Stimulated activated CD8-positive, alpha-beta memory T cell treated with anti-CD3 and anti-CD28 coated beads, Interleukin-4, amount 100 ng/mL, for 24 hours (primary cell): ENCODE results near the gene ZXDC.

ENCODE experiments used
- DNase-seq: peaks from one replicate; pipeline ENCODE4 v3.0.0-alpha.2; 2020; ENCODE audit warnings: low read depth

ZXDC gene

DNA sequence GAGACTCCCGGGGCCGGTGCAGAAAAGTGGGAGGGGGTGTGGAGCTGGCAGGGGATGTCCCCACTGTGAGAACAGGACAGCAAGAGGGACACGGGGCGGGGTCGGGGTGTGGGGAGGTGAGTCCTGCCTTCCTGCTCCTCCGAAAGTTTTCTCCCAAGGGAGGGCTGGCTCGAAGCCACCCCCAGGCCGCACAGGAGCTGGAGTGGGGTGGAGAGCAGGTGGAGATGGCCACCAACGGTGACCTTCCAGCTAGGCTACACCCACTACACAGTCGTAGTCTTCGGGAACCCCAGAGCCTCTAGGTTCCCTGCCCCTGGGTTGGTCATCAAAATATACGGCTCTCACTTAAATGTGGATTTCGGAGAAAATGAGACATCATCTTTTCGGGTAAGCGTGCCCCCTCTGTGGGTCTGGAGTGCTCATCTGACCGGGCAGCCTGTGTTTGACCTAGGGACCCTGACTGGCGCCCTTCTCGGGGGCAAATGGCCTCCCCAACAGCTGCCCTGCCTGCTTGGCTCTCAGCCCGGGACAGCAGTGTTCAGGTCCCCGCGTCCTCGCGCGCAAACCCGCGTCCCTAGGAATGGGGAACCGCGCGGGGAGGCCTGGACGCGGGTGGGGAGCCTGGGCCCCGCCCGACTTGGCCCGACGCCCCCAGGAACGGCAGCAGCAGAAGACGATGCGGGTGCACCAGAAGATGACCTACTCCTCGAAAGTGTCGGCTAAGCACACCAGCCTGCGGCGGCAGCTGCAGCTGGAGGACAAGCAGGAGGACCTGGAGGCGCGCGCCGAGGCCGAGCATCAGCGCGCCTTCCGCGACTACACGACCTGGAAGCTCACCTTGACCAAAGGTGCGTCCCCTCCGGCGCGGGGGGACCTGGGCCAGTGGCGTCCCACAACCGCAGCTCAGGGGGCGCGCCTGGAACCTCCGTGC is 59.8 kb downstream of the ZXDC start:
- no peak for DNase-seq

DNA sequence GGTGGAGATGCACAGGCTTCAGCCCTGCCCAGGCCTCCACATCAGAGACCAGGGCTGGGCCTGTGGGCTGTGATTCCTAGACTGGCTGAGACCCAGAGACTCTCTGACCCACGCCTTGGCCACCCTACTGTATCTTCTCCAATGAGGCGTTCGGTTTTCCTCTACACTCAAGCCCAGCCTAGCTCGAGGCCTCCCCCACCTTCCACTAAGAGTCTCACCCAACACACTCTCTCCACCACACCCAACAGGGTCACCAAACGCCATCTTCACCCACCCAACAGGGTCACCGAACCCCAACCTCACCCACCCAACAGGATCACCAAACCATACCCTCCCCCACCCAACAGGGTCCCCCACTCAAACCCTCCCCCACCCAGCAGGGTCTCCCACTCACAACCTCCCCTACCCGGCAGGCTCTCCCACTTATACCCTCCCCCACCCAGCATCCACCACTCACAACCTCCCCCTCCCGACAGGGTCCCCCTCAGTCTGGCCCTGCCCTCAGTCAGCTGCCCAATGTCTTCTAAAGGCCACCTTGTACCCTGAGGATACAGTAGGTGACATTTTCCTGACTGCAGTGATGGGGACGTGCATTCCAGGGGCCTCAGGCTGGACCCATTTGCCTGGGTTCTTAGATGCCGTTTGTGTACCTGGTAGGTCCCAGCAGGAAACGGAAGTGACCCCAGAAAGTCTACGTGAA is 60.6 kb downstream of the ZXDC start:
- no peak for DNase-seq

DNA sequence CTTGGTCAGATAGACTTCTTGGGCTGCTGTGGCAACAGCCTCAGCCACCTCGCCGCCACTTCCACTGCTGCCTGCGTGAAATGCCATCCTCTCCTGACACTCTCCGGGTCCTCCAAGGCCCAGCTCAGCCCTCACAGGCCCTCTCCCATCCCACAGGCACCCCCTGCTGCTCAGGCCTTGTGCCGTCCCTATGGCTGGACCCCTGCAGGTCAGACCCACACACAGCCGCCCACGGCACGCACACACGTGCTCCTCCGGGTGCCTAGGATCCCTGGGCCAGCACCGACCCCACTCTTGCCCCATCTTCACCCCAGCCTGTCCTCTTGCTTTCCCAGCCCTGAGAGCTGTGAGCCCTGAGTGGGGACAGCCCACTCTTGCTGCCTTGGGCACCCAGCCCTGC is 61.3 kb downstream of the ZXDC start:
- no peak for DNase-seq

DNA sequence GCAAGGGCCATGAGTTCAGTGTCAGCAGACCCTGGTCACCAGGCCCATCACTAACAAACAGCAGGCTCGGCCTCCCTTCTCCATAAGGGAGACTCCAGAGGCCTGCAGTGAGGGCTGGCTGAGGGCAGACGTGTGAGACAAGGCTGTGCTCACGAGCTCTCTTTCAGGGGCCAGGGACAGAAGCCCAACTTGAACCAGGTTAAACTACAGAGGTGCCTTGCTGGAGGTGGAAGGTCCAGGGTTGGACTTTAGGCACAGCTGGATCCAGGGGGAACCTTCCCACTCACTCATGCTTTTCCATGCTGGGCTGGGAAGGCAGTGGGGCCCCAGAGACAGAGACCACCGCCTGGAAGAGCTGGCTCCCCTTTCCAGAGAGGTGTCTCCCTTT is 62.0 kb downstream of the ZXDC start:
- no peak for DNase-seq

DNA sequence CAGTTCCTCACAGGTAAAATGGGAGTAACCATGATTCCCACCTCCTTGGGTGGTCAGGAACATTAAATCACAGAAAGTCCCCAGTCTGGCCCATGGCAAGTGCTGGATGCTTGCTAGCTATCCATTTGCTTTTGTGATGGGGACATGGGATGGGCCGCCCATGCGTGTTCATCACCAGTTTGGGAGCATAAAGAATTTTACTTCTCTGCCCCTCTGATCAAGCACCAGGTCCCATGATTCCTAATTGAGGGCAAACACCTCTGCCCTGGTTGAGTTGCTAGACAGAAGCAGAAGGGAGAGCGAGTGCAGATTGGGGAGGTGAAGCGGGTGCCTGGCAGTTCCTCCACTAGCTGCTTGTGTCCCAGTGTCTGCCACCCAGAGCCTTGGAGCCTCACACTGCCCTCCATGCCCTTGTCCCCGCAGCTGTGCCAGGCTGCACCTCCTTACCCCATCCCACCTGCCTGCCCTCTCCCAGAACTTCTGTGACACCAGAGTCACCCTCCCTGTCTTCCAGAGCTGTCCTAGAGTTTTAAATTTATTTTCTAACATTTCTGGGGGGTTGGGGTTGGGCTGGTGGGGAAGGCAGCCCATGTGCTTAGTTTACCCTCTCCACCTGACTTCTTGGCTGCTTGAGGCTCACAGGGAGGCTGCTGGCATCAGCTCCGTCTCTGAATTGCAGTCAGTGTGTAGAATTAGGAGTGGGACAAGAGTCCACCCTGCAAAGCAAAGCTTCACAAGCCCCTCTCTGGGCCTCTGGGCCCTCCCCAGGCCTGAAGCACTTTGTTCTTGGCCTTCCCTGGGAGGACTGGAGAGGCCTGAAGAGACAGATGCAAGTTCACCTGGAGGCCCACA is 62.6 kb downstream of the ZXDC start:
- no peak for DNase-seq

DNA sequence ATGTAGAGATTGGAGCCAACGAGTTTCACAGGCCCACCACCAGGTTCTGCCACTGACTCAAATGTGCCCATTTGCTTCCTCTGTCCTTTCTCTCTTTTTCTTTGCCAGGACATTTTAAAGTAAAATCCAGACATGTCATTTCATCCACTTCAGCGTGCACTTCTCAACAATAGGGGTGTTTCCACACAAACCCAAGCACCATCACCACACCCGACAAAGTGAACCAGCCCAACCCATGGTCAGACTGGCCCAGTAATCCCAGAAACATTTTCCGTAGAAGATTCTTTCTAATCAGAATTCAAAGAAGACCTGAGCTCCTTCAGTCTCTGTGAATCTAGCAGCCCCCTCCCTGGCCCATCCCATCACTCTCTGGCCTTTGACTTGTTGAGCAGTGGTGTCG is 67.6 kb downstream of the ZXDC start:
- no peak for DNase-seq

DNA sequence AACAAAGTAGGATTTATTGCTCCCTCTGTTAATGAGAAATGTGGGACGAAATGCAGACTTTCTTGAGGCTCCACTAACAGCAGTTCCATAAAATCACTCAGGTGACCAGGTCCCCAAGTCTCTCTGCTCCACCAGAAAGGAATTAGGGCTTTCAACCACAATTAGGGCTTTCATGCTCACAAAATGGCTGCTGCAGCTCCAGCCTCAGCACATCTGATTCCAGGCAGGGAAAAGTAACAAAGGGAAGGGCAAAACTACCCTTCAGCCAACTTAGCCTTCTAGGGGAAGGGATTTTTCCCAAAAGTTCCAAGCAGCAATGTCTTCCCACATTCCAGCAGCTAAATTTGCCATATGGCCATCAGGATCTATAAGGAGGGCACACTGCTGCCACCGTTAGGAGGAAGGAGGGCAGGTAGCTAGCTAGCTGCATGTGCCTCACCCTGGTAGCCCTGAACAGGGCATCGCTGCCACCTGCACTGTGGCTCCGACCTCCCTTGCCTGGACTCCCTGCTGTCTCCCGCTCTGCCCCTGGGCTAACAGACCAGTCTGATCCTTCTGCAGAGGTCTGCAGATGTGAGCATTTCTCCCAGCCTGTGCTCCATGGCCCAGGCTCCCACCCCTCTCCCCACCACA is 68.2 kb downstream of the ZXDC start:
- DNase-seq: no peak

DNA sequence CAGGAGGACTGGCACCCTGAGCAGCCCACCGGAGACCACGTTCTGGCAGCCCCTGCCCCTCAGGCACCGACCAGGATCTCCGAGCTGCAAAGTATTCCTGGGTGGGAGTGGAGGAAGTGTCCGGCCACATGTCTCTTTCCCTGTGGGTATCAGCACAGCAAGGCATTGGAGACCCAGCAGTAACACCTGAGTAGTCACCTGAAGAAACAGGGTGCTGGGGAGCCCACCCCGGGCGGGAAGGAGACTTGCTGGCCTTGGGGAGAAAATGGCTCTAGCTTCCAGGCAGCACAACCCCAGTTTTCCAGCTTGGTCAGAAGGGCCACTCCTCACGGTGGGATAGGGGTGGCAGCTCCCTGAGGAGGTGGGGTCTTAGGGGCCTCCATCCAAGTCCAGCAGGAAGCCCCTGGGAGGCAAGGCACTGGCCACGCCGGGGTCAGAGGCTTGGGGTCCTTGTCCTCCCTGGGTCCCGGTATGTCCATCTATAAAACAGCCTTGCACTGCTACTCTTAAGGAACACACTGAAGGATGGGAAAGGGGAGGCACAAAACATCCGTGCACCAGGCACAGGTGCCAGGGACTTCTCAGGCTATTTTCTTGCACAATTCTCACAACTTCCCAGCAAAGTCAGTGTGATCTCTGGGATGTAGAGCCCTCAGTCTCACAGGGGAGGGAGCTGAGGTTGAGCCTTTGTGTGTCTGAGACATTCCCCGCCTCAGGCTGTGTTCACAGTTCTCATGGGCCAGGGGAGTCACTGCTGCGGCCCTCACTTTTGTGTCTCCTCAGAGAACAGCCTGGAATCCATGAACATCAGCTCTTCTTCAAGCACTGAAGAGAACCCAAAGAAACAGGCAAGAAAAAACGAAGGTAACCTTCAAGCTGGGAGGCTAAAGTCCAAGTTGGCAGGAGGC is 69.0 kb downstream of the ZXDC start:
- DNase-seq: no peak

DNA sequence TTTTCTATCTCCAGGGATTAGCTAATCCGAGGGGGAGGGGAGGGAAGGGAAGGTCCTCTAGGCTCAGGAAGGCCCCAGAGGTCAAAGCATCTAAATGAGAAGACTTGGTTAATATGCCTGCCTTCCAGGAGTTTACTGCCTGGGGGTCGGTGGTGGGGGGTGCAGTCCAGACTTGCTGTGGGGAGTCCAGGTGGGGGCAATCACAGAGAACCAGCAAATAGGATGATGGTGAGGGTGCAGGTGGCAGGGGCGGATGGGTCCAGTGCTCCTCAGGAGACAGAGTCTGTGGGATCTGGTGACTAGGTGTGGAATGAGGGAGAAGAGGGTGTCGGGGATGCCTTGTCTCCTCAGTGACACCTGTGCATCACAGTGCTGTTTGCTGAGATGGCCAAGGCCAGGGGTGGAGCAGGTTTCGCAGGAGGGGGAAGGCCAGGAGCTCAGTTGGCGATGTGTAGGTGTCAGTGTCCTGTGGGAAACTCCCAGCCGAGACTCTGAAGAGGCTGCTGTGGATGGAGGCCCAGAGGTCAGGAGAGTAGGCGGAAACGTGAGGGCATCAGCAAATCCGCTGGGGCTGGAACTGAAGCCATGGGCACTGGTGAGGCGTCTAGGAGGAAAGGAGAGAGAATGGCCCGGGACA is 72.9 kb downstream of the ZXDC start:
- no peak for DNase-seq

DNA sequence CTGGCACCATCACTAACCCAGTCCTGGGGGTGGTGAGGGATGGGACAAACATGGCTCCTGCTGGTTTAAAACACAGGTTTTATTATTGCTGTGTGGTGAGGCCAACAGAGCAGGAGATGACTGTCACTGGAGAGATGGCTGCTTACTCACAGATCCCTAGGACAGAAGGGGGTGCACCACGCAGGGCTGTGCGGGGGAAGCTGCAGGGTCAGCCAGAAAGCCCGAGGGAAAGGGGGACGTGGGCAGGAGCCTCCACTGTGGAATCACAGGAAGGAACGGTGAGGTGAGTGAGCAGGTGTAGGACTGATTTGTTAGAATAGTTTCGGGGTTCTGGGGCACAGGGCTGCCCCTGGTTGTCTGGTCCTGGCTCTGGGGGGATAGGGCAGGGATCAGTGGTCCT is 73.5 kb downstream of the ZXDC start:
- no peak for DNase-seq

DNA sequence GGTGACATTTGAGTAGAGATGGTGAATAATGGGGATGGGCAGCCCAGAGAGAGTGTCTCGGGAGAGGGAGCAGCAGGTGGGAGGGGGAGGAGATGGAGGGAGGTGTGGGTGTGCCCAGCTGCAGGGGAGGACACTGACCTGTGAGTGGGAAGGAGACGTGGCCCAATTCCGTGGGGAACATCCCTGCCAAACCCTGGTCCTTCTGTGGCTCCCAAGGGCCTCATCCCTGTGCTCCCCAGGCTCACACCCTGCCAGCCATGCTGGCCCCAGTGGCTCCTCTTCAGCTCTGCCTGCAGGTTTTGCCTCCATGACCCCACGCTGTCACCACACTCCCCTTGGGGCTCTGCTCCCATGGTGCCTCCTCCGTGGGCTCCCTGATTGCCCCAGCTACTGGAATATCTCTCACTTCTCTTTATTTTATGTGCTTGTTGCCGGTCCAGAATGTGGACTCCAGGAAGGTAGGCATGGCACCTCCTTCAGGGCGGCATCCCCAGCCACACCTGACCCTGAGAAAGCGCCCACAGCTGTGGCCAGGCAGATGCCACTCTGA is 74.0 kb downstream of the ZXDC start:
- DNase-seq: no peak

DNA sequence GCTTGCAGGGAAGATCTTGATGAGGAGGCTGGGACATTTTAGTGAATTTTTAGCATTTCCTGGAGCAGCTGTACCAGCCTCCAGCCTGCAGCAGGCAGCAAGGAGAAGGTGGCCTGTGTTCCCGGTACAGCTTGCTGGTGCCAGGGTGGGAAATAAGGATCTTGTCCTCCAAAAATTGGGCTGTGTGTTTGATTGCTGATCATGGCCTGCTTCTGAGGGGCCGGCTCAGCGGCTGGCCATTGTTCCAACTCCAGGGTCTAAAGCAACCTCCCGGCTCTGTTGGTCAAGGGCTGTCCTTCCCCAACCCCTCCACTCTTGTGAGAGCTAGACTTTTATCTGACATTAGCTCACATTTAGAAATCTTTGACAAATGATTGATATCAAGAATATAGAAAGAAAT is 75.9 kb downstream of the ZXDC start:
- DNase-seq: no peak

DNA sequence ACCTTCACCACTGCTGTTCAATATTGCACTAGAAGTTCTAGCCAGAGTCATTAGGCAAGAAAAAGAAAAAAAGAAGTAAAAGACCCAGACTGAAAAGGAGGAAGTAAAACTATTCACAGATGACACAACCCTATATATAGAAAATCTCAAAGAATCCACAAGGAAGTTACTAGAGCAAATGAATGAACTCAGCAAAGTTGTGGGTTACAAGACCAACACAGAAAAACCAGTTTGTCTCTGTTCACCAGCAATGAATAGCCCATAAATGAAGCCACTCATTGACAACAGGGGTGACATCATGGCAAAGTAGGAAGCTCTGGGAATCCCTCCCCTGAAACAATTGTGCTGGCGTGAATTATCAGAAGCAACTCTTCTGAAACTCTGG is 76.3 kb downstream of the ZXDC start:
- DNase-seq: no peak

DNA sequence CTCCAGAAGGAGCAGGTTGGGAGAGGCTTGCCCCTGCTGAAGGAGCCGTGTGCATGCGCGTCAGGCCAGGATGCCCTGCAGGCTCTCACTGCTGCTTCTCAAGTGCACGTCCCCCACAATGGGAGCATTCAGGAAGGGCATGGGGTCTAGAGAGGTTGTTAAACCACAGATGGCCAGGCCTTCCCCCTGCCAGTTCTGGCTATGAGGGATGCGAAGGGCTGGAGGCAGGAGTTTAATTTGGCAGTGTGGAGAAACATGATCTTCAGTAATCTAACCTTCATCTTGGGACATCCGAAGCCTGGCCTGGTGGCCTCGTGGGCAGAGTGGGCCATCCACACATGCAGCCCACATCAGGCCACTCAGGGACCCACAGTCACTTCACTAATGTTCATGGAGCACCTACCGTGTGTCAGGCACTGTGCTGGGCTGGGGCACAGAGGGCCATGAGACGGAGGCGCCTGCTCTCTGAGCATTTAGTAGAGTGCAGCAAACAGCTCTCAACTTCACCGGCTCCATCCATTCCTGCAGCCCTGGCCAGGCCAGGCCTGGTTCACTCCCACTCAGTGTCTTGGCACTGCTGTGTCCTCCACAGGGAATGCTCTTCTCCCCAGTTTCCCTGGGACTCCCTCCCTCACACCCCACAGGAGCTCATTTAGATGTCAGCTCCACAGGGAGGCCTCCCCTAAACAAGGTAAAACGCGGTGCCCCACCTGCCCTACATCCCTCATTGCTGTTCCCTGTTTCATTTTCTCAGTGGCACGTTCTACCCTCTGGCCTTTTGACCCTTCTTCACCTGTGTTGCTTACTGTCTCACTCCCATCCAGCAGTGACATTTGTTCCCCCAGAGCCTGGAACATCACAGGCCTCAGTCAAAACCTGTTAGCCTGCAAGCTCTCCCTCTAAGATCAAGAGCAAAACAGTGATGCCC is 77.0 kb downstream of the ZXDC start:
- DNase-seq: no peak

DNA sequence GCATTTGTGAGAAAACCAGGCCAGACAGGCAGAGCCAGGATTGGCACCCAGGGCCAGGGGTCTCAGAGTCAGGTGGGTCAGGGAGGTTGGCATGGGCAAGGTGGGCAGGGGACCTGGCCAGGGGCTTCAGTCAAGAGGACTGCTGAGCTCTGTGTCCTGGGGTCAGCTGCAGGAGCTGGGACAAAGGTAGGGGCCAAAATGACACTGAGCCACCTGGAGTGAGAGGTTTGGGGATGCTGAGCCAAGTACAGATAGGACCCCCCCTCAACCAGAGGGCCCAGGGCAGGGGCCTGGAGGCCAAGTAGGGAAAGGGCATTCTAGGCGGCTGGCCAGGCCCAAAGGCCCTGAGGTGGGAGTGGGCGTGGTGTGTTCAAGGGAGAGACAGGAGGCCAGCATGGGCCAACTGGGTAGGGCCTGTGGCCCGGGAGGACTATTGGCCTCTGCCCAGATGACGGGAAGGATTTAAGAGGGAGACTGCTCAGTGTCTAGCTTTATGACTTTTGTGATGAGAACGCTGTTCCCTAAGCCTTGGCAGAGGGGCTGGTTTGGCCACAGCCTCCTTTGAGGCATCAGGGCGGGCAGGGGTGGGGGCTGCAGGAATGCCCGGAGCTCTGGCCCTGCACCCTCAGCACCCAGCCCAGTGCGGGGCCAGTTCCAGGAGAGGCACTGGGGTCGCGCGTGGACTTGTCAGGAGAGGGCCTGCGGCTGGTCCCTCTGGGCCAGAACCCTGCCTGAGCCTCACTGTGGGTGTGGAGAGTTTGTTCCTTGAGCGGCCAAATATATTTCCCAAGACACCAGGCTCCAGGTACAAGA is 77.9 kb downstream of the ZXDC start:
- no peak for DNase-seq

DNA sequence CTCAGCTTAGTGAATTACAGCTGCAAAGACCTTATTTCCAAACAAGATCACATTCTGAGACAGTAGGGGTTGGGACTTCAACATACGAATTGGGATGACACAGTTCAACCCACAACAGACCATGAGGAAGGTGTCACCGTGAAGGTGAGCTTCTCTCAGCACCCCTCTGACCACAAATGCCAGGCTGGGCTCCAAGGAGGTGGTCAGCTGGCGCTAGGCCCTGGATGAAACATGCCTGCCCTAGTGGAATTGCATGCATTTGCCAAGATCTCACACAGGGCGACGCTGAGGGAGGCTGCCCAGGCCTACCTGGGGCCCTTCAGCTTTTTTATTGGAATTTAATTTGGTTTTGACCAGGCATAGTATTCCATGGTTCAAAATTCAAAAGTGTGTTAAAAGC is 79.2 kb downstream of the ZXDC start:
- DNase-seq: no peak

DNA sequence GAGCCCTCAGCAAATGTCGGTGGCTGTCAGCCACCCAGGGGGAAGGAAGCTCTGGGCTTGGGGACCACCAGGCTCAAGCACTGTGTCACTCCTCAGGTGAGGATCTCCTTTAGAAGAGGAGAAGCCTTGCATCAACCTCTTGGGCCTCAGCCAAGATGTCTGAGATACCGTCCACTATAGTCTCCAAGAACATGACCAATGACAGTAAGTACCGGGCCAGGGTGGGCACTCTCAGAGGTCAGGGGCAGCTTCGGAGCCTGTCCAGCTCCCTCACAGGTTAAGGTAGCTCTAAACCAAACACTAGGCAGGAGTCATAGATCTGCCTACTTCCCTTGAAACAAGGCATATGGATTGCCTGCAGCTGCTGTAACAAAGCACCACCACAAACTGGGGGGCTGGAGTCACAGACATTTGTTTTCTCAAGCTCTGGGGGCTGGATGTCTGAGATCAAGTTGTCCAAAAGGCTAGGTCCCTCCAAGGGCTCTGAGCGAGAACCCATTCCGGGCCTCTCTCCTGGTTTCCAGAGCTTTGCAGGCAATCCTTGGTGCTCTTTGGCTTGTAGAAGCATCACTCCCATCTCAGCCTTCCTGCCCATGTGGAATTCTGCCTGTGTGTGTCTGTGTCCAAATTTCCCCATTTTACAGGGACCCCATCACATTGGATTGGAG is 79.7 kb downstream of the ZXDC start:
- no peak for DNase-seq

DNA sequence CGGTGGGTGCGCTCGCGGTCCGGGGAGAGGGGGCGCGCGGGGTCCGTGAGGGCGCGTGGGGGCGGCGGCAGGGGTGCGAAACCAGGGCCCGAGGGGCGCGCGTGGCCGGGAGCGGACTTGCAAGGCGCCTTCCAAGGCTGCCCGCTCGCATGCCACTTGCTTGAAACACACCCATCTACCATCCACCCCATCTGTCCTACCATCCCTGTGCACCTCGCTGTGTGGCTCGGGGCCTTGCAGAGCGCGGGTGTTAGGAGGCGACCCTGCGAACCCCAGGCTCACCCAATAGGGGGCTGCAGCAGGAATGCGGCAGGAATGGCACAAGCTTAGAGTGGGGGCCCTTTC is 80.7 kb downstream of the ZXDC start:
- no peak for DNase-seq
